ENCODE data around the gene MFNG.

The MFNG gene

GRCh38 chr22:37514526-37515051, 28.4 kb upstream of the MFNG start:
- FAIRE-seq: no peak
- no peak for DNase-seq (ENCODE audit: low spot score)

GRCh38 chr22:37511395-37512104, 25.4 kb upstream of the MFNG start:
- FAIRE-seq (no peak), DNase-seq (ENCODE audit: low spot score) (no peak)

GRCh38 chr22:37510091-37510490, 23.9 kb upstream of the MFNG start:
- FAIRE-seq (no peak), DNase-seq (ENCODE audit: low spot score) (no peak)

- FAIRE-seq: no peak
- DNase-seq (ENCODE audit: low spot score): no peak
These were observed 23.1 kb upstream of the MFNG start for GRCh38 chr22:37509059-37509860.

- FAIRE-seq (no peak), DNase-seq (ENCODE audit: low spot score) (no peak)
These were observed 22.3 kb upstream of the MFNG start for GRCh38 chr22:37508431-37508992.

- DNase-seq (ENCODE audit: low spot score) (no peak), FAIRE-seq (no peak)
These were observed 21.5 kb upstream of the MFNG start for GRCh38 chr22:37507731-37508130.

- FAIRE-seq (no peak), DNase-seq (ENCODE audit: low spot score) (no peak)
These were observed 19.8 kb upstream of the MFNG start for GRCh38 chr22:37505989-37506388.

- no peak for DNase-seq (ENCODE audit: low spot score)
- FAIRE-seq: no peak
These were observed 19.4 kb upstream of the MFNG start for GRCh38 chr22:37505565-37505964.

GRCh38 chr22:37504964-37505363, 18.8 kb upstream of the MFNG start:
- no peak for FAIRE-seq
- DNase-seq (ENCODE audit: low spot score): no peak

- DNase-seq (ENCODE audit: low spot score) (no peak), FAIRE-seq (no peak)
These were observed 17.7 kb upstream of the MFNG start for GRCh38 chr22:37503850-37504249.

GRCh38 chr22:37503183-37503683, 17.0 kb upstream of the MFNG start:
- DNase-seq (ENCODE audit: low spot score): no peak
- FAIRE-seq: peak; percentile 58

- DNase-seq (ENCODE audit: low spot score): no peak
- FAIRE-seq: peak; percentile 23
These were observed 16.4 kb upstream of the MFNG start for GRCh38 chr22:37502342-37503182.

GRCh38 chr22:37501610-37502341, 15.6 kb upstream of the MFNG start:
- FAIRE-seq: peak; percentile 94
- peak; percentile 80 for DNase-seq (ENCODE audit: low spot score)

- DNase-seq (ENCODE audit: low spot score) (no peak), FAIRE-seq (peak; percentile 62)
These were observed 14.8 kb upstream of the MFNG start for GRCh38 chr22:37500745-37501609.

GRCh38 chr22:37499789-37500540, 13.8 kb upstream of the MFNG start:
- FAIRE-seq (no peak), DNase-seq (ENCODE audit: low spot score) (no peak)

- DNase-seq (ENCODE audit: low spot score) (no peak), FAIRE-seq (no peak)
These were observed 13.0 kb upstream of the MFNG start for GRCh38 chr22:37499027-37499707.

GRCh38 chr22:37498289-37498909, 12.2 kb upstream of the MFNG start:
- peak; percentile 51 for DNase-seq (ENCODE audit: low spot score)
- peak; percentile 87 for FAIRE-seq
